WTC11 (cell line): ENCODE data around the gene PTPRN2. TPM values are rescaled to one million over a fixed set of nuclear protein-coding genes. Genes with fewer than 3 reads are reported as not detected.

Source experiments
- ATAC-seq: fragments of 200-7000 bp; cut with Tn5 transposase; 2 replicates; pipeline ENCODE4 v1.10.0; 2021; ENCODE audit warnings: mild to moderate bottlenecking, moderate library complexity
- CTCF ChIA-PET: fragments of 300-600 bp; sonication (Branson Sonifier 250); formaldehyde crosslinking; loops from one replicate; lab custom pipeline; 2021; ENCODE audit warnings: antibody characterized with exemption; lab: Charles Lee
- POLR2A ChIA-PET: fragments of 350-600 bp; sonication (Branson Sonifier 250); formaldehyde crosslinking; loops from one replicate; lab custom pipeline; 2021; ENCODE audit warnings: antibody characterized with exemption; lab: Charles Lee
- DNase-seq: peaks from one replicate; pipeline ENCODE4 v3.0.0; 2021; ENCODE audit warnings: low spot score
- H3K27ac Mint-ChIP-seq: 2 replicates; pipeline ENCODE4 v1.8.0; 2021; ENCODE audit warnings: mixed read lengths
- H3K27me3 Mint-ChIP-seq: 2 replicates; pipeline ENCODE4 v1.8.0; 2021; ENCODE audit warnings: low read depth, mild to moderate bottlenecking, moderate library complexity, mixed read lengths
- H3K36me3 Mint-ChIP-seq: 2 replicates; pipeline ENCODE4 v1.8.0; 2021; ENCODE audit warnings: mixed read lengths
- H3K4me1 Mint-ChIP-seq: 2 replicates; pipeline ENCODE4 v1.8.0; 2022; ENCODE audit warnings: mixed read lengths
- H3K4me3 Mint-ChIP-seq: 2 replicates; pipeline ENCODE4 v1.8.0; 2021; ENCODE audit warnings: mild to moderate bottlenecking, moderate library complexity, mixed read lengths
- H3K9me3 Mint-ChIP-seq: 2 replicates; pipeline ENCODE4 v1.8.0; 2021; ENCODE audit warnings: mixed read lengths
- ARID4B ChIP-seq: sonication (generic); formaldehyde crosslinking; IDR thresholded peaks from 2 replicates; pipeline ENCODE4 v1.8.0; 2023; ENCODE audit warnings: missing genetic modification reagents, mild to moderate bottlenecking, borderline replicate concordance
- CDX4 ChIP-seq: fragments of 250-450 bp; sonication (Bioruptor Pico); IDR thresholded peaks from 2 replicates; pipeline ENCODE4 v1.9.0; 2021; ENCODE audit warnings: moderate library complexity, mild to moderate bottlenecking, inconsistent platforms, borderline replicate concordance
- CREB1 ChIP-seq: sonication (generic); formaldehyde crosslinking; IDR thresholded peaks from 2 replicates; pipeline ENCODE4 v1.8.0; 2023; ENCODE audit warnings: mild to moderate bottlenecking, missing genetic modification reagents
- CREM ChIP-seq: sonication (generic); formaldehyde crosslinking; IDR thresholded peaks from 2 replicates; pipeline ENCODE4 v1.8.1; 2022; ENCODE audit warnings: mild to moderate bottlenecking, missing genetic modification reagents, moderate library complexity
- E2F4 ChIP-seq: sonication (generic); formaldehyde crosslinking; IDR thresholded peaks from 2 replicates; pipeline ENCODE4 v1.8.1; 2022; ENCODE audit warnings: low read depth, mild to moderate bottlenecking, moderate library complexity, missing genetic modification reagents, borderline replicate concordance
- E2F5 ChIP-seq: sonication (generic); formaldehyde crosslinking; IDR thresholded peaks from 2 replicates; pipeline ENCODE4 v1.8.1; 2022; ENCODE audit warnings: mild to moderate bottlenecking, moderate library complexity, missing genetic modification reagents
- FOXP1 ChIP-seq: sonication (generic); formaldehyde crosslinking; IDR thresholded peaks from 2 replicates; pipeline ENCODE4 v1.8.0; 2022; ENCODE audit warnings: missing genetic modification reagents, mild to moderate bottlenecking, moderate library complexity, borderline replicate concordance
- IRF2 ChIP-seq: sonication (generic); formaldehyde crosslinking; IDR thresholded peaks from 2 replicates; pipeline ENCODE4 v1.8.0; 2022; ENCODE audit warnings: low read depth, missing genetic modification reagents, borderline replicate concordance
- MAX ChIP-seq: sonication (generic); formaldehyde crosslinking; IDR thresholded peaks from 2 replicates; pipeline ENCODE4 v1.8.0; 2022; ENCODE audit warnings: mild to moderate bottlenecking, missing genetic modification reagents
- OVOL2 ChIP-seq: fragments of 250-450 bp; sonication (Bioruptor Pico); IDR thresholded peaks from 2 replicates; pipeline ENCODE4 v1.9.0; 2021; ENCODE audit warnings: mild to moderate bottlenecking, borderline replicate concordance
- TEAD4 ChIP-seq: sonication (generic); formaldehyde crosslinking; IDR thresholded peaks from 2 replicates; pipeline ENCODE4 v1.8.0; 2022; ENCODE audit warnings: mild to moderate bottlenecking, missing genetic modification reagents
- ZBTB43 ChIP-seq: sonication (generic); formaldehyde crosslinking; IDR thresholded peaks from 2 replicates; pipeline ENCODE4 v1.8.1; 2023; ENCODE audit warnings: mild to moderate bottlenecking, missing genetic modification reagents
- ZMAT4 ChIP-seq: fragments of 250-450 bp; sonication (Bioruptor Pico); IDR thresholded peaks from 2 replicates; pipeline ENCODE4 v1.9.0; 2021; ENCODE audit warnings: mild to moderate bottlenecking
- ZNF219 ChIP-seq: sonication (generic); formaldehyde crosslinking; IDR thresholded peaks from 2 replicates; pipeline ENCODE4 v1.8.0; 2023; ENCODE audit warnings: missing genetic modification reagents, mild to moderate bottlenecking, borderline replicate concordance
- ZNF416 ChIP-seq: fragments of 250-450 bp; sonication (Bioruptor Pico); IDR thresholded peaks from 2 replicates; pipeline ENCODE4 v1.9.0; 2021; ENCODE audit warnings: mild to moderate bottlenecking, inconsistent platforms
- ZNF512 ChIP-seq: sonication (generic); formaldehyde crosslinking; IDR thresholded peaks from 2 replicates; pipeline ENCODE4 v1.8.1; 2022; ENCODE audit warnings: missing genetic modification reagents, borderline replicate concordance
- ZNF671 ChIP-seq: fragments of 250-450 bp; sonication (Bioruptor Pico); IDR thresholded peaks from 2 replicates; pipeline ENCODE4 v1.8.0; 2021; ENCODE audit warnings: mild to moderate bottlenecking
- total RNA-seq: library from RNA; stranded (reverse); gene quantifications from 3 replicates; pipeline ENCODE4 v1.2.3, GENCODE V29; 2021

PTPRN2 gene
- total RNA-seq, 1 experiment from 2014 or later = 4.7 TPM

GRCh38 chr7:157801971-157802675, 785.5 kb downstream of the PTPRN2 start:
- Mint-ChIP-seq H3K4me3 (no peak overlapping the region), H3K27ac (no peak overlapping the region), H3K9me3 (peaks cover 50% of the 10 kb centered on the region), H3K27me3 (peaks cover 5% of the 10 kb centered on the region; the same call in 1 of the 2 replicates), H3K4me1 (peaks cover 8% of the 10 kb centered on the region; the same call in 1 of the 2 replicates), H3K36me3 (peaks cover 42% of the 10 kb centered on the region)
- no peak for ATAC-seq
- ChIA-PET CTCF (no interaction called here), POLR2A (no interaction called here)
- no peak for DNase-seq
- TF ChIP-seq ARID4B (CRISPR knock-in tag) (no peak), ZBTB43 (CRISPR knock-in tag) (no peak), ZNF671 (CRISPR knock-in tag) (no peak), FOXP1 (CRISPR knock-in tag) (no peak), ZNF416 (CRISPR knock-in tag) (no peak), CREM (CRISPR knock-in tag) (no peak), CDX4 (no peak), ZNF219 (CRISPR knock-in tag) (no peak)

GRCh38 chr7:157801113-157801512, 786.5 kb downstream of the PTPRN2 start:
- H3K4me1 Mint-ChIP-seq = peaks cover 8% of the 10 kb centered on the region
- CTCF ChIA-PET = no interaction called here

More at GRCh38 chr7:157801113-157801512, 786.5 kb downstream of the PTPRN2 start:
- DNase-seq (no peak), ATAC-seq (no peak)
- TF ChIP-seq OVOL2 (CRISPR knock-in tag) (no peak), CREB1 (no peak), ZMAT4 (CRISPR knock-in tag) (no peak), E2F4 (CRISPR knock-in tag) (no peak), TEAD4 (CRISPR knock-in tag) (no peak), MAX (CRISPR knock-in tag) (no peak), E2F5 (no peak), ZBTB43 (CRISPR knock-in tag) (no peak), ZNF512 (CRISPR knock-in tag) (no peak), IRF2 (CRISPR knock-in tag) (no peak)
- no peak overlapping the region for H3K27ac Mint-ChIP-seq
- POLR2A ChIA-PET = no interaction called here
- peaks cover 51% of the 10 kb centered on the region for H3K9me3 Mint-ChIP-seq
- H3K27me3 Mint-ChIP-seq = peaks cover 5% of the 10 kb centered on the region; the same call in 1 of the 2 replicates
- no peak overlapping the region for H3K4me3 Mint-ChIP-seq
- H3K36me3 Mint-ChIP-seq = peaks cover 44% of the 10 kb centered on the region
